Hepatocyte (in vitro differentiated cells): ENCODE data around the gene ZBTB8A.

Experiments
- CTCF ChIP-seq: fragments of 200-600 bp; sonication (generic); IDR thresholded peaks from 2 replicates; pipeline ENCODE4 v1.5.1; 2016; ENCODE audit warnings: antibody characterized with exemption, mild to moderate bottlenecking; ENCODE audit not compliant: poor library complexity
- EZH2 ChIP-seq: fragments of 200-600 bp; sonication (generic); IDR thresholded peaks from 2 replicates; pipeline ENCODE4 v1.6.1; 2016; ENCODE audit warnings: antibody characterized with exemption, mild to moderate bottlenecking, borderline replicate concordance

- TF ChIP-seq EZH2 (no peak), CTCF (no peak)
Measured at GRCh38 chr1:32541064-32541566, 1.9 kb downstream of the ZBTB8A start.
